NK-92 (cell line): ENCODE results near the gene MAP7D2.

Experiments used
- DNase-seq: peaks from one replicate; lab custom pipeline; 2025; ENCODE audit not compliant: unreplicated experiment; lab: John Stamatoyannopoulos, UW

MAP7D2 gene

DNA sequence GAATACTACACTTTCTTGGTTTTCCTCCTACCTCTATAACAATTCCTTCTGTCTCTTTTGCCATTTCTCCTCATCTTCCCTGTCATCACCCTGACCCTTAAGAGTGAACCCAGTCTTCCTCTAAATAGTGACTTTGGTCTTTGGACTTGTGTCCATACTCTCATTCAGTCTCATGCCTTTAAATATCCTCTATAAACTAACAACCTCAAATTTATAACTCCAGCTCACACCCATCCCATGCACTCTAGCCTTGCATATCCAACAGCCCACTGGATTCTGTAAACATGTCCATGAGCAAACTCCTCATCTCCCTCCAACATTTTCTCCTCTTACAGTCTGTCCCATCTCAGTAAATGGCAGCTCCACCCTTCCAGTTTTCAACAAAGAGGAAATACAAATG is 140.9 kb downstream of the MAP7D2 start:
- DNase-seq, result no peak

DNA sequence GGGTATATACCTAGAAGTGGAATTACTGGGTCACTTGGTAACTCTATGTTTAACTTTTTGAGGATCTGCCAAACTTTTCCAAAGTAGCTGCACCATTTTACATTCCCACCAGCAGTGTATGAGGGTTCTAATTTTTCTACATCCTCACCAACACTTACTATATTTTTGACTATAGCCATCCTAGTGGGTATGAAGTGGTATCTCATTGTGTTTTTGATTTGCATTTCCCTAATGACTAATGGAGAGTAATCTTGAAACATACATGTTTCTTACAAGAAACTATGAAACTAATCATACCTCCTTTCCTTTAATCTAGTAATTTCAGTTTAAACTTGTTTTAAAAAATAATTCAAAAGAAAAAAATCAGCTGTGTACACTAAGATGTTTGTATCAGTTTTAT is 143.7 kb downstream of the MAP7D2 start:
- DNase-seq, result no peak

DNA sequence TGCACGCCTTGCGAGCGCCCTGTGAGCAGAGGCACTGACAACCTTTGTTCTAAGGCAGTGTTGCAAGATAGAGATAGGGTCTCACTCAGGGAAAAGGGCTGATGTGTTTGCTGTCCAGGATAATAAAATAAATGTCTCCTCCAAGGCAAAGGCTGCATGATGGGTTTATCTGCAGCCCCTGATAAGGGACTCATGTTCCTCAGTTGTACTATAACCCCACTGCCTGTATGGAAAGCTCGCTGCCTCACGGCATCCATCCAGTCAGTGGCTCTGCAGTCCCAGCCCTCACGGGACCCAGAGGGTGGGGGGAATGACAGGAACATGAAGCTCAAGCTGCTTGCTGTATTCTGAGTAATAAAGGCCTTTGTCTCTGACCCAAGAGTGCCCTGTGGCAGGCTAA is 148.4 kb downstream of the MAP7D2 start:
- no peak for DNase-seq

DNA sequence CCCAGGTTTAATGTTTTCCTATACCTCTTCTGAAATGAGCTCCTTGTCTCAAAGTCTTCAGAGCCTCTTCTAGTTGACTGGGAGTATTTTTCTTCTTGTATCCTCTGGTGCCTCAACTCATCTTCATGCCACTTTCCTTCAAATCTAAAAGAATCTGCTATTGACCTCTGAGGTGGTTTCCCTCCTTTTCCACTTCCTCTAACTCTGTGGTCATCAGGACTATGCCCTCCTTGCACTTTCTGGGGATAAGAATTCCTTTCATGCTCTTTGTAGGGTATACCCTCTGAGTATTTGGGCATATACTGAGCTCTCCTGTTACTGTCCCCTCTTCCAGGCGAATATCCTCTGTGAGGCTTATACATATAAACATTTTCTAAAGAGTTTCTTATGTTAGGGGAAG is 150.7 kb downstream of the MAP7D2 start:
- no peak for DNase-seq

DNA sequence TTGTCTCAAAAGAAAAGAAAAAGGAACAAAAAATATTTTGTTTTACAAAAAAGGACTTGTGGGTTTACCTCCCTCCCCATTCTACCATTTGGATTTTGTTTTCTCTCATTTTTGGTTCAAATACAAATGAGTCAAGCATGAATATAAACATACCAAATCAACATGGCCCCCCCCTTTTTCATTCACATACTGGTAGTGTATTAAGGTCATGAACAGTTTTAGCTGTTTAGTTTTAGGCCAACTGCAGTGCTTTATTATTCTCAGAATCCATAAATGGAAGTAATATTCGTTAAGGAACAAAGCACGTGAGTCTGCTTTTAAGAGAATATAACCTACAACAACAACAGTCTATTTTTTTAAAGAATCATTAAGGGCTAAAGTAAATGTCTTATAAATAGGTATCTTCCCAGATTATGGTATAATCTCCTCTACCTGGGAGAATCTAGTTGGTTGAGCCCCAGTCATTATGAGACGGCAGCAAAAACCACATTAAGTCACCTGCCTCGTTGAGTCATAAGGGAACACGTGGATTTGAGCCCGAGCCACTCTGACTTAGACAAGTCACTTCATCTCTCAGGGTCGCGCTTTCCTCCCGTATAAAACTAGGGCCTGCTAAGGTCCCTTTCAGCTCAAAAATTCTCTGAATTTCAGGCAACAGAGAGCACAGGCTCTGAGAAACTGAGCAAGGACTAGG is 152.5 kb downstream of the MAP7D2 start:
- DNase-seq, result no peak

DNA sequence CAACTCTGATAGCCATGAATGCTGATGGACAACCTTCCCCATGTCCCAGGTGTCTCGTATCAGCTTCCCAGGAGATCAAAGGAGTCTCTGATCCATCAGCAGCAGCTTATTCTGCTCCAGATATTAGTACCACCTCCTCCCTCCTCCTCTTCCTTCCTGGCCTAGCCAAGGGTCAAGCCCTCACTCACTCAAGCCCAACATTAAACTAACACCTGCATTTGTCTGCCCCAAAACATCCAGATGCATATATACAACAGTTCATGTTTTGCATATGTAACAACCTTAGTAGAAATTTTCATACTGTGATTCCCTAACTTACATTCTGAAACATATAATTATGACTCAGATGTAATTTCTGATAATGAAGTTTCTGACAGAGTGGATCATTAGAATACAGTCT is 155.8 kb downstream of the MAP7D2 start:
- no peak for DNase-seq

DNA sequence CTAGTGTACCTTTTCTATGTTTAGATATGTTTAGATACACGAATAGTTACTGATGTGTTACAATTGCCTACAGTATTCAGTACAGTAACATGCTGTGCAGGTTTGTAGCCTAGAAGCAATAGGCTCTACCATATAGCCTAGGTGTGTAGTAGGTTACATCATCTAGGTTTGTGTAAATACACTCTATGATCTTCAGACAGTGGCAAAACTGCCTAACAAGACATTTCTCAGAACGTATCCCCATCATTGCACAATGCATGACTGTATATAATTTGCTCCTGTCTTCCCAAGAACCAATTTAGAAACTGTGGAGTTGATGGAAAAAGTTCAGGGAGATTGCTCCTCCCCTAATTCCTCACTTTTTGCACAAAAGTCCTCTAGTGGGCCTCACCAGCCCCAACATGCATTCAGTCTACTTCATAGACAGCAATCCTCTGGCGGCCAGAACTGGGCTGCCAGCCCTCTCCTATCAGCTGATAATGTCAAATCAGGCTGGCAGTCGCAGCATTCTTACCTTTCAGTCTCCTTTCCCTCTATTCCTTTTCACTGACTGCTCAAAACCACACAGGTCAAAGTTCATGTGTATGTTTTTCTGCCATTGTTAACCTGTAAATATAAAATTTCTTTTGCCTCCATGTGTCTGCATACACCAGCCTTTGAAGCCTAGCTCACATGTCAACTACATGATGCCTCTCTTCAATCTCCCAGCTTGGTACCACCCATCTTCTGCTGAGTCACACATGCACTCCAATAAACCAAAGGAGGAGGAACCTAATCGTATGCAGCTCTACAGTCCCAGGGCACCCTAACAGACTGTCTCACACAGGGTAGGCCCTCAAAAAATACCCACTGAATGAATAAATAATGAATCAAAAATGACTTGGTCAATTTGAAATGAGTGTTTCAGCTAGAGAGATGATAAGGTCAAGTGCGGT is 157.9 kb downstream of the MAP7D2 start:
- no peak for DNase-seq

DNA sequence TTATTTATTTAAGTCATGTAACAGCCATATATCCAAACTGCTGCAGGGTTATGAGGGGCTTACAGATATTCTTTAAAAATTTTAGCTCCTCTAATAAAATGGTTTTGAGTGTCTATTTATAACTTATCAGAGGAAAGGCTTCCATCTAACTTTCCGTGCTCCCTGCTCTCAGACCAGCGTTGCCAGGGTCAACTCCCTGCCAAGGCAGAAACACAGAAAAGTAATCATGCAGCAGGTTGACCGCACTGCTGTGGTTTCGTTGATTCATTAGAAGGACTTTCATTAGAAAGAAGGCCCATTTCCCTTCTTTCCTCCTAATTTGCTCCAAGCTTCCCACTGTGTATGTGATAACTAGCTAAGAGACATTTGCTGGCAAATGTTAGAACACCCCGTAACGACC is 159.8 kb downstream of the MAP7D2 start:
- DNase-seq, result no peak
